ENCODE results near the gene IGFLR1. TPM values are rescaled to one million over a fixed set of nuclear protein-coding genes. Genes with fewer than 3 reads are reported as not detected.
"Not testable (repeated sequence)": the region's sequence is repeated elsewhere in the genome, so short reads cannot be mapped to it uniquely, and the experiment has no call there.

The IGFLR1 gene
- total RNA-seq, 2 donors from 2014 or later: 5.4 to 6.9 TPM

GRCh38 chr19:35692010-35692409, 50.2 kb downstream of the IGFLR1 start:
- Histone ChIP-seq H3K4me3 (no peak overlapping the region), H3K4me1 (no peaks in the 10 kb centered on the region), H3K27me3 (no peaks in the 10 kb centered on the region), H3K36me3 (no peaks in the 10 kb centered on the region), H3K27ac (no peak overlapping the region), H3K9ac (ENCODE audit: low read depth in 2 of 2, low read length in 2 of 2) (no peak overlapping the region), H3K9me3 (no peaks in the 10 kb centered on the region)
- TF ChIP-seq, protein P1, sequence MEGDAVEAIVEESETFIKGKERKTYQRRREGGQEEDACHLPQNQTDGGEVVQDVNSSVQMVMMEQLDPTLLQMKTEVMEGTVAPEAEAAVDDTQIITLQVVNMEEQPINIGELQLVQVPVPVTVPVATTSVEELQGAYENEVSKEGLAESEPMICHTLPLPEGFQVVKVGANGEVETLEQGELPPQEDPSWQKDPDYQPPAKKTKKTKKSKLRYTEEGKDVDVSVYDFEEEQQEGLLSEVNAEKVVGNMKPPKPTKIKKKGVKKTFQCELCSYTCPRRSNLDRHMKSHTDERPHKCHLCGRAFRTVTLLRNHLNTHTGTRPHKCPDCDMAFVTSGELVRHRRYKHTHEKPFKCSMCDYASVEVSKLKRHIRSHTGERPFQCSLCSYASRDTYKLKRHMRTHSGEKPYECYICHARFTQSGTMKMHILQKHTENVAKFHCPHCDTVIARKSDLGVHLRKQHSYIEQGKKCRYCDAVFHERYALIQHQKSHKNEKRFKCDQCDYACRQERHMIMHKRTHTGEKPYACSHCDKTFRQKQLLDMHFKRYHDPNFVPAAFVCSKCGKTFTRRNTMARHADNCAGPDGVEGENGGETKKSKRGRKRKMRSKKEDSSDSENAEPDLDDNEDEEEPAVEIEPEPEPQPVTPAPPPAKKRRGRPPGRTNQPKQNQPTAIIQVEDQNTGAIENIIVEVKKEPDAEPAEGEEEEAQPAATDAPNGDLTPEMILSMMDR (IDR thresholded peaks at IDR 0.05): no peak
- DNase-seq: no peak
- intact Hi-C loops (cut with DNase I): loop anchor here (2.0 to 5.0 kb wide), 2 partner anchors 189 to 240 kb away; no protein-coding TSS in a partner anchor

- intact Hi-C loops (cut with DNase I): loop anchor here (5.0 kb wide), 1 partner anchor 241 kb away; no protein-coding TSS in a partner anchor
- H3K9me3 ChIP-seq; H3K27ac ChIP-seq; DNase-seq; H3K4me3 ChIP-seq; H3K27me3 ChIP-seq; H3K4me1 ChIP-seq; H3K36me3 ChIP-seq; H3K9ac ChIP-seq (ENCODE audit: low read depth in 2 of 2, low read length in 2 of 2): not testable (repeated sequence)
These were observed 51.1 kb downstream of the IGFLR1 start for GRCh38 chr19:35691106-35691505.

DNA sequence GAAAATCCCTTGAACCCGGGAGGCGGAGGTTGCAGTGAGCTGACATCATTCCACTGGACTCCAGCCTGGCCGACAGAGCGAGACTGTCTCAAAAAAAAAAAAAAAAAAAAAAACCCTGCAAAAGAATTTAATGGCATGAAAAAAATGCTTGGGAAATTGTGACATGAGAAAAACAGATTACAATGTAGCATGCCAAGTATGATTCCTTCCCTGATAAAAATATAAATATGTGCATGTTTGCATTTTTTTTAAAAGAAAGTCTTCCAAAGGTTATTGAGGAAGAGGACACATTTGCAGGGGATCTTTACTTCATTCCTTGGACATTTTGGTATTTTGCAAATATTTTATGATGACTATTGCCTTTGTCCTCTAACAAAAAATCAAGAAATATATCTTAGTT, 52.4 kb downstream of the IGFLR1 start:
- Histone ChIP-seq H3K36me3 (no peaks in the 10 kb centered on the region), H3K9ac (ENCODE audit: low read depth in 2 of 2, low read length in 2 of 2) (no peak overlapping the region), H3K27me3 (no peaks in the 10 kb centered on the region), H3K27ac (no peak overlapping the region), H3K9me3 (no peaks in the 10 kb centered on the region), H3K4me3 (no peak overlapping the region), H3K4me1 (no peaks in the 10 kb centered on the region)
- intact Hi-C loops (cut with DNase I): loop anchor here (5.0 kb wide), 1 partner anchor 242 kb away; no protein-coding TSS in a partner anchor
- TF ChIP-seq, protein P1 (IDR thresholded peaks at IDR 0.05): no peak
- no peak for DNase-seq

Other genes starting within 250 kb of the IGFLR1 start
- gene DMKN, start 228.8 kb downstream of the IGFLR1 start, total RNA-seq: 10 to 100 TPM; 12.8 to 14.6 TPM
- not detected for gene SBSN, start 214.1 kb downstream of the IGFLR1 start, total RNA-seq
- gene GAPDHS, start 209.0 kb downstream of the IGFLR1 start, total RNA-seq: not detected
- 100 to 1,000 TPM in 1 of 2 donors, 10 to 100 TPM in 1; 49.6 to 114 TPM for gene TMEM147, start 196.8 kb downstream of the IGFLR1 start, total RNA-seq
- not detected for gene ATP4A, start 178.8 kb downstream of the IGFLR1 start, total RNA-seq
- gene PMIS2, start 156.3 kb downstream of the IGFLR1 start, total RNA-seq: not detected
- gene HAUS5, start 129.7 kb downstream of the IGFLR1 start, total RNA-seq: 10 to 100 TPM in 1 of 2 donors, 1 to 10 TPM in 1; 5.0 to 17.0 TPM
- gene RBM42, start 113.4 kb downstream of the IGFLR1 start, total RNA-seq: 100 to 1,000 TPM in 1 of 2 donors, 10 to 100 TPM in 1; 73.5 to 117 TPM
- gene ETV2, start 100.7 kb downstream of the IGFLR1 start, total RNA-seq: 1 to 10 TPM; 1.4 to 1.9 TPM
- gene COX6B1, start 94.1 kb downstream of the IGFLR1 start, total RNA-seq: 100 to 1,000 TPM; 761 to 820 TPM
- not detected for gene UPK1A, start 75.9 kb downstream of the IGFLR1 start, total RNA-seq
- under 1 TPM in 1 of 2 donors, not detected in 1; 0.32 TPM for gene ZBTB32, start 37.9 kb downstream of the IGFLR1 start, total RNA-seq
- gene KMT2B, start 24.4 kb downstream of the IGFLR1 start, total RNA-seq: 10 to 100 TPM; 32.1 to 46.9 TPM
- 10 to 100 TPM; 14.9 to 18.7 TPM for gene U2AF1L4, start 3.0 kb upstream of the IGFLR1 start, total RNA-seq
- 10 to 100 TPM; 73.8 to 87.4 TPM for gene PSENEN, start 3.2 kb upstream of the IGFLR1 start, total RNA-seq
- 1 to 10 TPM; 5.1 to 7.5 TPM for gene LIN37, start 6.1 kb upstream of the IGFLR1 start, total RNA-seq
- gene HSPB6, start 14.6 kb upstream of the IGFLR1 start, total RNA-seq: 10 to 100 TPM in 1 of 2 donors, 1 to 10 TPM in 1; 6.3 to 23.6 TPM
- gene PROSER3, start 15.7 kb upstream of the IGFLR1 start, total RNA-seq: 10 to 100 TPM; 17.1 to 26.9 TPM
- gene ARHGAP33, start 33.1 kb upstream of the IGFLR1 start, total RNA-seq: 10 to 100 TPM in 1 of 2 donors, 1 to 10 TPM in 1; 6.0 to 25.0 TPM
- not detected for gene PRODH2, start 70.4 kb upstream of the IGFLR1 start, total RNA-seq
- gene NPHS1, start 110.1 kb upstream of the IGFLR1 start, total RNA-seq: not detected
- under 1 TPM in 1 of 2 donors, not detected in 1; 0.13 TPM for gene KIRREL2, start 114.5 kb upstream of the IGFLR1 start, total RNA-seq
- 1 to 10 TPM; 2.6 to 3.7 TPM for gene APLP1, start 126.1 kb upstream of the IGFLR1 start, total RNA-seq
- 10 to 100 TPM in 1 of 2 donors, 1 to 10 TPM in 1; 8.6 to 11.2 TPM for gene NFKBID, start 158.1 kb upstream of the IGFLR1 start, total RNA-seq
- gene HCST, start 160.1 kb upstream of the IGFLR1 start, total RNA-seq: 1 to 10 TPM; 2.4 to 4.8 TPM
- gene TYROBP, start 165.8 kb upstream of the IGFLR1 start, total RNA-seq: 10 to 100 TPM; 10.4 to 32.8 TPM
- gene LRFN3, start 193.9 kb upstream of the IGFLR1 start, total RNA-seq: 10 to 100 TPM; 10.0 to 17.4 TPM